Neural crest cell (in vitro differentiated cells): Measurements from ENCODE around the gene TBX4. TPM values are rescaled to one million over a fixed set of nuclear protein-coding genes. Genes with fewer than 3 reads are reported as not detected.
A peak's percentile ranks its signal among the peaks of the same experiment; 100 is the strongest.

Experiments used
- DNase-seq: peaks from one replicate; pipeline ENCODE4 v3.0.0; 2021; ENCODE audit warnings: low read depth, mixed read lengths, low spot score
- H3K27ac Mint-ChIP-seq: one replicate; pipeline ENCODE4 v1.8.0; 2021; ENCODE audit warnings: mild to moderate bottlenecking, mixed read lengths; ENCODE audit not compliant: unreplicated experiment
- H3K27me3 Mint-ChIP-seq: 2 replicates; pipeline ENCODE4 v1.8.0; 2021; ENCODE audit warnings: low read depth, mild to moderate bottlenecking, mixed read lengths
- H3K36me3 Mint-ChIP-seq: 2 replicates; pipeline ENCODE4 v1.8.0; 2021; ENCODE audit warnings: low read depth, mild to moderate bottlenecking, mixed read lengths
- H3K4me1 Mint-ChIP-seq: 2 replicates; pipeline ENCODE4 v1.8.0; 2021; ENCODE audit warnings: mixed read lengths
- H3K4me3 Mint-ChIP-seq: one replicate; pipeline ENCODE4 v1.8.0; 2021; ENCODE audit warnings: mild to moderate bottlenecking, mixed read lengths
- H3K9me3 Mint-ChIP-seq: 2 replicates; pipeline ENCODE4 v1.8.0; 2021; ENCODE audit warnings: mixed read lengths
- CTCF ChIP-seq: fragments of 200-600 bp; sonication (generic); conservative IDR thresholded peaks from 2 replicates; pipeline ENCODE4 v1.5.0; 2021; ENCODE audit warnings: antibody characterized with exemption, mild to moderate bottlenecking
- total RNA-seq: library from RNA; stranded (reverse); gene quantifications from 2 replicates; pipeline ENCODE4 v1.2.1, GENCODE V29; 2021

Gene TBX4
- total RNA-seq, 1 donor from 2014 or later: not detected

GRCh38 chr17:61494325-61495160 lies 42.3 kb downstream of the TBX4 start:
- Mint-ChIP-seq H3K36me3 (no peaks in the 10 kb centered on the region), H3K4me3 (no peak overlapping the region), H3K4me1 (peaks cover 25% of the 10 kb centered on the region), H3K27me3 (peaks cover 6% of the 10 kb centered on the region), H3K9me3 (no peaks in the 10 kb centered on the region), H3K27ac (no peak overlapping the region)
- TF ChIP-seq CTCF: no peak
- no peak for DNase-seq

DNA sequence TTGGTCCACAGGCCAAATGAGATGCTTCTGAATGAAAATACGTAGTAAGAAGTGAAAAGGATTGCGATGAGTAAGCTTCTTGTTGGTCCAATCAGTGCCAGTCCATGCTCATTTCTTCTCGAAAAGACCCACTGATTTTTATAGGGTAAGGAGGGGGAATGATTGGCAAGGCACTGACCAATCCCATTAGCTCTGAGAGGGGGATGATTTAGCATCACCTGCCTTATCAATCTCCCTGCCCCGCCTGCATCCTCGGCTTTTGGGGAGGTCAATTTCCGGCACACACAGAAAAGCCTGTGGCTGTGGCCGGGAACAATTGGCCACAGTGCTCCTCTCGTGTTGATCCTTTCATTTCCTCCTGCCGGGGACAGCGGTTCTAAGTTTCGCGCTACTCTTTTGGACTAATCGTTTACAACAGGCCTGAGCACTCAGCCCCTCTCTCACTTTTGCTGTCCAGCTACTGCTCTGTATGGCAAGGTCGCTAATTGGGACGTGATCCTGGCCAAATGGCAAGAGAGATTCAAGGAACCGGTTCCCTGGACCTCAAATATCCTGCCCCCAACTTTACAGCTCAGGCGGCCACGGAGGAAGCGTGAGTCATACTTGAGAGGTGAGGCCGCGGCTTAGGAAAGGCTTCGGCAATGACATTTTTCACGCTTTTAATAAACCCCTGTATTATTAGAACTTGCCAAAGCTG lies 43.1 kb downstream of the TBX4 start:
- Mint-ChIP-seq H3K27ac (no peak overlapping the region), H3K36me3 (no peaks in the 10 kb centered on the region), H3K4me1 (peaks cover 21% of the 10 kb centered on the region), H3K27me3 (peaks cover 4% of the 10 kb centered on the region), H3K4me3 (no peak overlapping the region), H3K9me3 (no peaks in the 10 kb centered on the region)
- DNase-seq: no peak
- TF ChIP-seq CTCF: no peak

- H3K4me1 Mint-ChIP-seq: peaks cover 21% of the 10 kb centered on the region
- H3K4me3 Mint-ChIP-seq: no peak overlapping the region
- no peak for TF ChIP-seq CTCF
- H3K27me3 Mint-ChIP-seq: peaks cover 4% of the 10 kb centered on the region
- peak overlapping the region; percentile 30 for H3K27ac Mint-ChIP-seq
- no peaks in the 10 kb centered on the region for H3K36me3 Mint-ChIP-seq
- H3K9me3 Mint-ChIP-seq: no peaks in the 10 kb centered on the region
- no peak for DNase-seq
These were observed 44.1 kb downstream of the TBX4 start for GRCh38 chr17:61496174-61496956.

- peaks cover 21% of the 10 kb centered on the region for H3K4me1 Mint-ChIP-seq
- no peak overlapping the region for H3K4me3 Mint-ChIP-seq
- peaks cover 4% of the 10 kb centered on the region for H3K27me3 Mint-ChIP-seq
- H3K36me3 Mint-ChIP-seq: no peaks in the 10 kb centered on the region
- H3K9me3 Mint-ChIP-seq: no peaks in the 10 kb centered on the region
- no peak overlapping the region for H3K27ac Mint-ChIP-seq
- no peak for DNase-seq
- TF ChIP-seq CTCF: no peak
These were observed 44.9 kb downstream of the TBX4 start for GRCh38 chr17:61496957-61497653.
